HCT116 (cell line): ENCODE results near the gene KANK3. TPM values are rescaled to one million over a fixed set of nuclear protein-coding genes. Genes with fewer than 3 reads are reported as not detected.
"Not testable (repeated sequence)": the region's sequence is repeated elsewhere in the genome, so short reads cannot be mapped to it uniquely, and the experiment has no call there.

Source experiments
- ATAC-seq: fragments of 200-7000 bp; cut with Tn5 transposase; 2 replicates; pipeline ENCODE4 v1.9.1; 2020; ENCODE audit warnings: mild to moderate bottlenecking, moderate library complexity
- BruUV-seq: library from RNA; stranded (reverse); fragments of 400-500 nt; replicated peaks from 2 replicates; lab custom pipeline; 2021; lab: Mats Ljungman, UMichigan
- CTCF ChIA-PET: fragments of 300-600 bp; sonication (Branson Sonifier 250); formaldehyde crosslinking; loops from one replicate; lab custom pipeline; 2021; ENCODE audit warnings: antibody characterized with exemption; lab: Charles Lee
- POLR2A ChIA-PET: fragments of 300-600, 350-600 bp; sonication (Branson Sonifier 250); formaldehyde crosslinking; loops from one replicate; lab custom pipeline; 2021; ENCODE audit warnings: antibody characterized with exemption; lab: Charles Lee
- RAD21 ChIA-PET, 2 experiments: fragments of 300-600 bp; sonication (Branson Sonifier 250); formaldehyde crosslinking; loops; one replicate each; lab custom pipeline; 2023; ENCODE audit warnings: low total read pairs in 2 of 2; ENCODE audit not compliant: uncharacterized antibody in 2 of 2, unreplicated experiment in 2 of 2, low non-redundant PET in 1 of 2; lab: Charles Lee
- DNase-seq: peaks from one replicate; pipeline ENCODE4 v3.0.0-alpha.2; 2010; ENCODE audit warnings: low read depth, low spot score
- H2AFZ ChIP-seq: fragments of 200-600 bp; shearing (Covaris generic), sonication (generic); 2 replicates; pipeline ENCODE4 v1.6.1; 2017; ENCODE audit warnings: low read depth, mixed run types, mixed read lengths, antibody characterized with exemption, low read length; ENCODE audit not compliant: poor library complexity, severe bottlenecking
- H3K27ac ChIP-seq: 2 replicates; pipeline ENCODE4 v1.5.1; 2012; ENCODE audit warnings: low read depth, low read length
- H3K27me3 ChIP-seq: fragments of 200-600 bp; sonication (generic); 2 replicates; pipeline ENCODE4 v1.6.1; 2016; ENCODE audit warnings: mixed run types, low read length, mixed read lengths; ENCODE audit not compliant: insufficient read depth
- H3K36me3 ChIP-seq, 2 experiments: fragments of 200-500 bp in 1 of 2; fragments of 200-600 bp in 1 of 2; sonication (Bioruptor generic) in 1 of 2; sonication (generic) in 1 of 2; 2 replicates each; pipeline versions ENCODE4 v1.5.1 to v1.6.1; 2014 to 2016; ENCODE audit warnings: low read length in 2 of 2, inconsistent platforms in 1 of 2, mixed read lengths in 1 of 2, mixed run types in 1 of 2; ENCODE audit not compliant: insufficient read depth in 2 of 2, control insufficient read depth in 1 of 2
- H3K4me1 ChIP-seq, 2 experiments: fragments of 200-600 bp in 1 of 2; sonication (generic) in 1 of 2; 2 replicates each; pipeline versions ENCODE4 v1.5.1 to v1.6.1; 2012 to 2017; ENCODE audit warnings: low read length in 2 of 2, inconsistent platforms in 1 of 2, mild to moderate bottlenecking in 1 of 2, mixed read lengths in 1 of 2, mixed run types in 1 of 2, moderate library complexity in 1 of 2; ENCODE audit not compliant: insufficient read depth in 2 of 2, control insufficient read depth in 1 of 2
- H3K4me2 ChIP-seq: fragments of 200-600 bp; sonication (generic); 2 replicates; pipeline ENCODE4 v1.6.1; 2017; ENCODE audit warnings: mixed run types, low read length, mixed read lengths
- H3K4me3 ChIP-seq, 2 experiments: fragments of 200-600 bp in 1 of 2; sonication (generic) in 1 of 2; replicated peaks in 1 of 2; 2 replicates each; pipeline ENCODE4 v1.5.1; 2011 to 2016; ENCODE audit warnings: low read length in 2 of 2, control low read depth in 1 of 2, low read depth in 1 of 2, mild to moderate bottlenecking in 1 of 2, mixed read lengths in 1 of 2, mixed run types in 1 of 2
- H3K79me2 ChIP-seq: fragments of 200-600 bp; sonication (generic); 2 replicates; pipeline ENCODE4 v1.6.1; 2017; ENCODE audit warnings: mild to moderate bottlenecking, mixed run types, low read length, moderate library complexity, mixed read lengths; ENCODE audit not compliant: insufficient read depth
- H3K9ac ChIP-seq: fragments of 200-600 bp; sonication (generic); 2 replicates; pipeline ENCODE4 v1.6.1; 2016; ENCODE audit warnings: low read length, mixed read lengths
- H3K9me2 ChIP-seq: fragments of 200-600 bp; sonication (generic), shearing (Covaris generic); 2 replicates; pipeline ENCODE4 v1.6.1; 2017; ENCODE audit warnings: mixed run types, mild to moderate bottlenecking, moderate library complexity; ENCODE audit not compliant: insufficient read depth
- H3K9me3 ChIP-seq, 2 experiments: fragments of 200-500 bp in 1 of 2; fragments of 200-600 bp in 1 of 2; sonication (Bioruptor generic) in 1 of 2; sonication (generic) in 1 of 2; 2 replicates each; pipeline ENCODE4 v1.6.1; 2014 to 2017; ENCODE audit warnings: low read length in 2 of 2, mixed read lengths in 2 of 2, inconsistent platforms in 1 of 2, low read depth in 1 of 2, mild to moderate bottlenecking in 1 of 2, mixed run types in 1 of 2, moderate library complexity in 1 of 2; ENCODE audit not compliant: control insufficient read depth in 1 of 2, insufficient read depth in 1 of 2
- H4K20me1 ChIP-seq: fragments of 200-600 bp; sonication (generic), shearing (Covaris generic); 2 replicates; pipeline ENCODE4 v1.6.1; 2017; ENCODE audit warnings: mixed run types, mild to moderate bottlenecking, moderate library complexity; ENCODE audit not compliant: insufficient read depth
- CBX3 ChIP-seq: IDR thresholded peaks from 2 replicates; pipeline ENCODE4 v1.6.1; 2012; ENCODE audit warnings: low read depth
- CEBPB ChIP-seq: IDR thresholded peaks from 2 replicates; pipeline ENCODE4 v1.6.1; 2012; ENCODE audit warnings: low read depth
- CTCF ChIP-seq, 3 experiments: fragments of 200-600 bp in 1 of 3; sonication (generic) in 1 of 3; IDR thresholded peaks in 2 of 3; conservative IDR thresholded peaks in 1 of 3; 2 replicates each; pipeline ENCODE4 v1.5.1; 2012 to 2017; ENCODE audit warnings: low read depth in 2 of 3, low read length in 2 of 3, antibody characterized with exemption in 1 of 3, borderline replicate concordance in 1 of 3, control low read depth in 1 of 3, mild to moderate bottlenecking in 1 of 3, mixed read lengths in 1 of 3, mixed run types in 1 of 3, moderate library complexity in 1 of 3; ENCODE audit not compliant: insufficient read depth in 1 of 3
- EGR1 ChIP-seq: IDR thresholded peaks from 2 replicates; pipeline ENCODE4 v1.6.1; 2012; ENCODE audit warnings: low read depth
- ELF1 ChIP-seq: IDR thresholded peaks from 2 replicates; pipeline ENCODE4 v1.6.1; 2012; ENCODE audit warnings: low read depth, borderline replicate concordance
- EZH2 ChIP-seq: fragments of 200-600 bp; sonication (generic); IDR thresholded peaks from 2 replicates; pipeline ENCODE4 v1.6.1; 2017; ENCODE audit warnings: antibody characterized with exemption, mixed run types
- EZH2phosphoT487 ChIP-seq: fragments of 200-600 bp; IDR thresholded peaks from 2 replicates; pipeline ENCODE4 v1.6.1; 2018; ENCODE audit warnings: antibody characterized with exemption, borderline replicate concordance
- FOSL1 ChIP-seq: IDR thresholded peaks from 2 replicates; pipeline ENCODE4 v1.6.1; 2012; ENCODE audit warnings: low read depth
- POLR2A ChIP-seq: IDR thresholded peaks from 2 replicates; pipeline ENCODE4 v1.7.0; 2011; ENCODE audit warnings: borderline replicate concordance; ENCODE audit not compliant: insufficient read depth, insufficient read length; ENCODE audit errors: extremely low read depth
- POLR2AphosphoS5 ChIP-seq: IDR thresholded peaks from 2 replicates; pipeline ENCODE4 v1.6.1; 2011; ENCODE audit warnings: mild to moderate bottlenecking, low read depth, low read length, moderate library complexity
- RAD21 ChIP-seq: IDR thresholded peaks from 2 replicates; pipeline ENCODE4 v1.6.1; 2012; ENCODE audit warnings: low read depth, mild to moderate bottlenecking
- REST ChIP-seq: IDR thresholded peaks from 2 replicates; pipeline ENCODE4 v1.6.1; 2012; ENCODE audit warnings: low read depth
- SIN3A ChIP-seq: IDR thresholded peaks from 2 replicates; pipeline ENCODE4 v1.6.1; 2012; ENCODE audit warnings: low read depth
- SP1 ChIP-seq: IDR thresholded peaks from 2 replicates; pipeline ENCODE4 v1.6.1; 2012; ENCODE audit warnings: low read depth
- SRF ChIP-seq: IDR thresholded peaks from 2 replicates; pipeline ENCODE4 v1.6.1; 2012; ENCODE audit warnings: low read depth
- YY1 ChIP-seq: IDR thresholded peaks from 2 replicates; pipeline ENCODE4 v1.6.1; 2011; ENCODE audit warnings: low read length, low read depth, moderate library complexity, mild to moderate bottlenecking; ENCODE audit not compliant: insufficient replicate concordance; ENCODE audit errors: extremely low read depth
- ZNF274 ChIP-seq: fragments of 200-500 bp; sonication (Bioruptor generic); IDR thresholded peaks from 2 replicates; pipeline ENCODE4 v1.6.1; 2014; ENCODE audit warnings: mild to moderate bottlenecking, low read depth, low read length, inconsistent platforms
- intact Hi-C: fragments of 100-400 bp; cut with micrococcal nuclease; formaldehyde crosslinking; loops from 2 replicates; pipeline ENCODE4 v1.10.0; 2022
- total RNA-seq: library from RNA; stranded (reverse); gene quantifications from one replicate; pipeline ENCODE4 v1.2.1, GENCODE V29; 2021; ENCODE audit not compliant: unreplicated experiment

The KANK3 gene
- total RNA-seq, 1 experiment from 2014 or later: 21.7 TPM

GRCh38 chr19:8302357-8302691 lies 40.7 kb downstream of the KANK3 start:
- H3K9me3 ChIP-seq: no peaks in the 10 kb centered on the region
- H3K36me3 ChIP-seq: peaks cover 3 to 5% of the 10 kb centered on the region in 2 experiments; a peak in 1 of 4 replicates
- H3K79me2 ChIP-seq: peaks cover 27% of the 10 kb centered on the region
- no peak for TF ChIP-seq CTCF (IDR thresholded peaks at IDR 0.05 in 2 of 3, conservative IDR thresholded peaks at IDR 0.05 in 1 of 3; ENCODE audit: borderline replicate concordance in 1 of 3, insufficient read depth in 1 of 3, low read depth in 2 of 3, low read length in 2 of 3)
- TF ChIP-seq POLR2AphosphoS5: no peak
- no peak for TF ChIP-seq CEBPB
- TF ChIP-seq YY1: no peak
- no peak for TF ChIP-seq ZNF274
- no peak for TF ChIP-seq SP1
- no peak for TF ChIP-seq EZH2phosphoT487
- no peak for TF ChIP-seq RAD21
- no peak for TF ChIP-seq FOSL1
- no peak for TF ChIP-seq REST
- no peak for TF ChIP-seq POLR2A
- no peak for TF ChIP-seq SIN3A
- TF ChIP-seq SRF: no peak
- TF ChIP-seq EGR1: no peak
- no peak for TF ChIP-seq EZH2
- TF ChIP-seq CBX3: no peak
- TF ChIP-seq ELF1: no peak
- no peaks in the 10 kb centered on the region for H4K20me1 ChIP-seq
- peaks cover 24 to 47% of the 10 kb centered on the region in 2 experiments for H3K4me1 ChIP-seq
- no peak overlapping the region for H2AFZ ChIP-seq
- no peak overlapping the region for H3K4me3 ChIP-seq
- BruUV-seq: no TSS peak
- DNase-seq: no peak
- no peak for ATAC-seq
- H3K9ac ChIP-seq: no peak overlapping the region
- no peak overlapping the region for H3K27ac ChIP-seq
- no peaks in the 10 kb centered on the region for H3K9me2 ChIP-seq
- ChIA-PET RAD21 (no interaction called here), CTCF (no interaction called here), POLR2A (no interaction called here)
- H3K27me3 ChIP-seq: no peaks in the 10 kb centered on the region
- intact Hi-C loops: no loop called here
- H3K4me2 ChIP-seq: no peak overlapping the region

- H3K36me3 ChIP-seq, DNase-seq, H3K9me2 ChIP-seq, H3K9ac ChIP-seq, H3K9me3 ChIP-seq, H3K4me3 ChIP-seq, H3K27me3 ChIP-seq, RAD21 ChIA-PET, H3K4me1 ChIP-seq, H3K79me2 ChIP-seq, intact Hi-C loops, H3K4me2 ChIP-seq, H2AFZ ChIP-seq, H4K20me1 ChIP-seq, H3K27ac ChIP-seq, BruUV-seq, POLR2A ChIA-PET, CTCF ChIA-PET: not testable (repeated sequence)
- ATAC-seq: peak; percentile 82
Measured at GRCh38 chr19:8291337-8291736, 51.7 kb downstream of the KANK3 start.
